ENCODE results near the gene MEF2D.
A peak's percentile ranks its signal among the peaks of the same experiment; 100 is the strongest.

The MEF2D gene

DNA sequence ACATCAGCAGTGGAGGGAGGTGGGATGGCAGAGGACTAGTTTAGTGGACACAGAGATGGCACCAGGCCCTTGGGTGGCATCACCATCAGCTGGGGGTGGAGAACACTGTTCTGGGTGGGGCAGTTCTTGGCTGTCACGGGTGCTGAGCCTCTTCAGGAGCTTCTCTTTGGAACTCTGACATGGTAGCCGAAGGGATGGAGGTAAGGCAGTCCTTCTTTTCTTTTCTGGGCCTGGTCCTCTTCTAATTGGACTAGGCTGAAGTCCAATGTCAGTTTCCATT, 8.3 kb upstream of the MEF2D start:
- Histone ChIP-seq H3K4me3 (ENCODE audit: low read length) (no peak overlapping the region), H3K4me2 (ENCODE audit: low read depth, low read length) (no peak overlapping the region)

DNA sequence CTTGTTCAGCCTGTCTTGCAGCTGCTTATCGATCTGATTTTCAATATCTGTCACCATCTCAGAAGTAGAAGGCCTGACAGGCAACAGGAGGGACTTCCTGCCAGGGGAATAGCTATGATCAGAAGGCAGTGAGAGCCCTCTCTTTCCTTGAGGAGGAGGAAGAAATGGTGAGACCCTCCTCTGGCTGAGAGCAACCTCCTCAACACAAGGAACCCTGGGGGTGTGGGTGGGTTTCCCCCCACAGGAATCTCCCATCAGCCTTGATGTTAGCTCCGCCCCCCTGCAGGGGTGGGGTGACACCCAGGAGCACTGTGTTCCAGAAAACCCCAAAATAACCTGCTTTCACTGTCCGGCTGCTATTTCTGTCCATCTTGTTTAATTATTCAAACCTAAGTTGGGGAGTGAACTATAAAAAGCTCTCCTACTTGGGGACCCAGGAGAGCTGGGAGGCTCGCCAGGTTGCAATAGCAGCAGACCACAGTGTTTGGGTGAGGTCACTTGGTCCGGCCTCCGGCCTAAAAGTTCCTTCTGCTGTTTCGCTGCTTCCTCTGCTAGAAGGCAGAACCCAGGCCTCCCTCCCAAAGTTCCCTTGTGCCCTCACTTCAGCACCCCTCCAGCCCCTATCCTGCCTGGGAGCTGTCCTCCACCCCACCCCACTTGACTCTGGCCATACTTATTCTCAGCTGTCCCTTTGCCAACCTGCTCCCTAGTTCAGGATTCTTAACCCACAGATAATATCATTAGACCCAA, 7.8 kb upstream of the MEF2D start:
- Histone ChIP-seq H3K9me3 (replicated peaks; ENCODE audit: insufficient read depth, low read length) (no peaks in the 10 kb centered on the region), H3K27ac (ENCODE audit: low read length) (no peak overlapping the region), H3F3A (ENCODE audit: insufficient read depth, low read length) (peaks cover 19% of the 10 kb centered on the region), H2AFZ (ENCODE audit: low read length) (peak overlapping the region; percentile 0; the same call in 1 of the 2 replicates), H3K4me1 (ENCODE audit: low read length) (peaks cover 33% of the 10 kb centered on the region), H3K9ac (ENCODE audit: low read length) (no peak overlapping the region), H3K9me2 (replicated peaks; ENCODE audit: insufficient read depth, low read length) (no peaks in the 10 kb centered on the region), H3K27me3 (replicated peaks; ENCODE audit: insufficient read depth, low read length) (no peaks in the 10 kb centered on the region), H3K36me3 (replicated peaks; ENCODE audit: insufficient read depth, low read length) (no peaks in the 10 kb centered on the region), H3K4me3 (ENCODE audit: low read length) (no peak overlapping the region), H3K4me2 (ENCODE audit: low read depth, low read length) (peak overlapping the region; percentile 0; the same call in 1 of the 2 replicates), H3K79me2 (ENCODE audit: low read length) (no peaks in the 10 kb centered on the region), H4K20me1 (ENCODE audit: insufficient read depth, low read length) (no peaks in the 10 kb centered on the region)
- TF ChIP-seq EZH2phosphoT487 (IDR thresholded peaks at IDR 0.05; ENCODE audit: low read length) (no peak), CTCF (IDR thresholded peaks at IDR 0.05; ENCODE audit: low read length) (no peak), EZH2 (optimal IDR thresholded peaks at IDR 0.05; ENCODE audit: low read depth, low read length) (no peak)
- peak; percentile 11 for DNase-seq

More for the DNA sequence above, 8.3 kb upstream of the MEF2D start:
- H3K9me3 ChIP-seq (replicated peaks; ENCODE audit: insufficient read depth, low read length) = no peaks in the 10 kb centered on the region
- H2AFZ ChIP-seq (ENCODE audit: low read length) = no peak overlapping the region
- peak; percentile 4 for DNase-seq
- H3K9ac ChIP-seq (ENCODE audit: low read length) = no peak overlapping the region
- H3K4me1 ChIP-seq (ENCODE audit: low read length) = peaks cover 28% of the 10 kb centered on the region
- H3K36me3 ChIP-seq (replicated peaks; ENCODE audit: insufficient read depth, low read length) = no peaks in the 10 kb centered on the region
- H3K79me2 ChIP-seq (ENCODE audit: low read length) = no peaks in the 10 kb centered on the region
- no peaks in the 10 kb centered on the region for H3K9me2 ChIP-seq (replicated peaks; ENCODE audit: insufficient read depth, low read length)
- H3F3A ChIP-seq (ENCODE audit: insufficient read depth, low read length) = peaks cover 15% of the 10 kb centered on the region
- TF ChIP-seq EZH2 (optimal IDR thresholded peaks at IDR 0.05; ENCODE audit: low read depth, low read length) (no peak), CTCF (IDR thresholded peaks at IDR 0.05; ENCODE audit: low read length) (no peak), EZH2phosphoT487 (IDR thresholded peaks at IDR 0.05; ENCODE audit: low read length) (no peak)
- H4K20me1 ChIP-seq (ENCODE audit: insufficient read depth, low read length) = no peaks in the 10 kb centered on the region
- H3K27ac ChIP-seq (ENCODE audit: low read length) = no peak overlapping the region
- H3K27me3 ChIP-seq (replicated peaks; ENCODE audit: insufficient read depth, low read length) = no peaks in the 10 kb centered on the region

GRCh38 chr1:156506450-156506849, 5.9 kb upstream of the MEF2D start:
- TF ChIP-seq EZH2 (optimal IDR thresholded peaks at IDR 0.05; ENCODE audit: low read depth, low read length) (no peak), CTCF (IDR thresholded peaks at IDR 0.05; ENCODE audit: low read length) (no peak), EZH2phosphoT487 (IDR thresholded peaks at IDR 0.05; ENCODE audit: low read length) (no peak)
- H2AFZ ChIP-seq (ENCODE audit: low read length) = no peak overlapping the region
- no peaks in the 10 kb centered on the region for H3K9me2 ChIP-seq (replicated peaks; ENCODE audit: insufficient read depth, low read length)
- no peaks in the 10 kb centered on the region for H4K20me1 ChIP-seq (ENCODE audit: insufficient read depth, low read length)
- no peaks in the 10 kb centered on the region for H3K9me3 ChIP-seq (replicated peaks; ENCODE audit: insufficient read depth, low read length)
- peaks cover 52% of the 10 kb centered on the region for H3K4me1 ChIP-seq (ENCODE audit: low read length)
- H3K4me3 ChIP-seq (ENCODE audit: low read length) = no peak overlapping the region
- no peaks in the 10 kb centered on the region for H3K36me3 ChIP-seq (replicated peaks; ENCODE audit: insufficient read depth, low read length)
- no peak overlapping the region for H3K4me2 ChIP-seq (ENCODE audit: low read depth, low read length)
- H3K27ac ChIP-seq (ENCODE audit: low read length) = no peak overlapping the region
- no peaks in the 10 kb centered on the region for H3K27me3 ChIP-seq (replicated peaks; ENCODE audit: insufficient read depth, low read length)
- no peak overlapping the region for H3K9ac ChIP-seq (ENCODE audit: low read length)
- DNase-seq = no peak
- H3K79me2 ChIP-seq (ENCODE audit: low read length) = peaks cover 6% of the 10 kb centered on the region
- peaks cover 19% of the 10 kb centered on the region for H3F3A ChIP-seq (ENCODE audit: insufficient read depth, low read length)

Measured in MM.1S (cell line).